HG03460 (cell line): Measurements from ENCODE around the gene GBGT1.

Experiments used
- ATAC-seq: cut with Tn5 transposase; IDR thresholded peaks from one replicate; pipeline ENCODE4 v1.9.1; 2021; ENCODE audit not compliant: unreplicated experiment

The GBGT1 gene

DNA sequence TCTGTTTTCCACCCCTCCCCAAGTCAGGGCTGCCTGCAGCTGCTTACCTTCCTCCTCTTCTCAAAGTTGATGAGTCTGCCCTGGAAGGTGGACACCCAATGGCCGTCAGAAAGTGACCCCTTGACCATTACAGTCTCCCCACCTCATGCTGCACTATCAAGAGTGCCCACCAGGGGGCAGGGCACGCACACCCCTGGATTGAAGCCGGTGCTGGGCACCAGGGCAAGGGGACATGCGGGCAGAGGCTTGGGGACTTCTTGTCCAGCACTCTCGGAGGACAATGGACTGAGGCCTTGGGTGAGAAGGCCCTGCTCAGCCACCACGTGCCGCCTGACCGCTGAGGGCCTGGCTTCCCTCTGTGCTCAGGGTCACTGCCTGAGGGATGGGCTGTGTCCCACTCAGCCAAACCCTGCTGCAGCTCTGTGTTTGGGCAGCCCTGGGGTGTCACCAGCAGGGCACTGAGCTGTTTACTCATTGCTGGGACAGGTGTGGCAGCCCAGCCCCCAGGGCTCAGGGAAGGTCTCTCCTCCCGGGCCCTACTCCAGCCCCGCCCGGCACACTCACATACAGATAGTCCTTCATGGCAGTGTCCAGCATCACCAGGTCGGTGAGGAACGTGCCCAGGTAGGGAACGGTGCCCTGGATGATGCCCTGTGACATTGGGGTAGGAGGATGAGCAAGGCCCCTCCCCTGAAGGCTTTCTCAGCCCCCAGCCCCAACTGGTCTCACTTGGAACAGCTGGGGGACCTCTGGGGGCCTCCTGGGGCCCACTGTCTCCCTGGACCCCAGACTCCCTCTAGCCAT, 60.3 kb downstream of the GBGT1 start:
- ATAC-seq, result no peak
